Heart left ventricle (tissue), 13 donors: ENCODE data around the gene LRRC55.

Experiments
- CTCF ChIP-seq, 12 donors: fragments of 200-600 bp; sonication (generic) in 4 of 12; IDR thresholded peaks; one replicate each; pipeline versions ENCODE4 v1.5.0 to v1.8.0; 2018 to 2022; ENCODE audit warnings: antibody characterized with exemption in 12 of 12, mild to moderate bottlenecking in 5 of 12
- POLR2A ChIP-seq, 2 donors: fragments of 450-650 bp; IDR thresholded peaks; one replicate each; pipeline ENCODE4 v1.6.1; 2017; ENCODE audit warnings: antibody characterized with exemption in 2 of 2, mild to moderate bottlenecking in 2 of 2, moderate library complexity in 2 of 2
- donor health status: ischemic (EF 13 %, LVEDD 7.1; RV severe dilation, severe dysfunction).
- donor health status: DM: no; HTN: yes; CAD: no.
- donor health status: DM: no; HTN: no; CAD: no.
- donor health status: ischemic (EF 25% LVEDD 6.9; RV normal size, moderate dysfunction).
- donor health status: ischemic (EF 25% LVEDD 5.7; RV mildly dilated, moderate dysfunction).
- donor health status: ischemic (EF 35%, LVEDD 5.7; RV mildly dilated, moderate dysfunction).
- donor health status: nonischemic (EF 11% LVEDD 7.7; RV severe dilation, severe dysfunction).
- donor health status: DM: yes; HTN: yes; CAD: no.
- donor health status: PGD.
- donor health status: ischemic (EF 29% LVEDD 5.4; RV normal size, mild dysfunction).
- donor health status: nonischemic (EF 23%, LVEDD 6.1; RV moderate dilation, normal function).

- TF ChIP-seq CTCF (IDR thresholded peaks at IDR 0.05) (no peak), POLR2A (IDR thresholded peaks at IDR 0.05) (no peak)
Observed at GRCh38 chr11:57228600-57228999, 46.8 kb downstream of the LRRC55 start.
